DMS114 treated with DMSO at 0.1 percent for 48 hours (cell line): Measurements from ENCODE around the gene PTK6.

Experiments used
- DNase-seq: peaks from one replicate; lab custom pipeline; 2025; ENCODE audit not compliant: unreplicated experiment; lab: John Stamatoyannopoulos, UW

PTK6 gene

DNA sequence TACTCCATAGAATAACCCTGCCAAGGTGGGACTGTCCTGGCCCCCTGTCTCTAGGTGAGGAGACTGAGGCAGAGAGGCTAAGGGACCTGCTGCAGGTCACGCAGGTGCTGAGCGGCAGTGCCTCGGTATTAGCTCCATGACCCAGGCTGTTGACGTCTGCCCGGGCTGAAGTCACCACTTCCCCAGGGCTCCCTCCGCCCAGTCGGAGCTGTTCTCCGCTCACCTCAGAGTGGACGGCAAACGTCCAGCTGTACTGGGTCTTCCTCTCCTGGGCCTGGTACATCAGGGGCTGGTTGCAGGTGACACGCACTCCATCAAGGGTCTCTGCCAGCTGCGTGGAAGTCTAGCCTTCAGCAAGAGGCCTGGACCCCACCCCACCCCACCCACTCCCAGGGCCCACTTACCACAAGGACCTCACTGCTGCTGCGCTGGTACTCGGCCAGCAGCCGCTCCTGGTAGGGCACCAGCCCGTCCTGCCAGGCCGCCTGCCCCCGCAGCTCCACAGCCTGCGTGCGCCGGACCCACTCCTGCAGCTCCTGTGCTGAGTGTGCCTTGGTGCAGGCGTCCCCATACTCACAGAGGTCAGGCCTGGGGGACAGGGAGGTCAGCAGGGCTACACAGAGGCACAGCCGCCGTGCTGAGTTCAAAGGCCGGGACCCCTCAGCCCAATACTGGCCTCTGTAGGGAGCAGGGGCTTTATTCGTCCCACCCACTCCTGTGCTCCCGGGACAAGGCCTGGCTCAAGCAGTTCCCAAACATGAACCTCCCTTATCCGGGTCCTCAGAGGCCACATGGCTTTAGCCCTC is 33.3 kb upstream of the PTK6 start:
- DNase-seq: no peak

DNA sequence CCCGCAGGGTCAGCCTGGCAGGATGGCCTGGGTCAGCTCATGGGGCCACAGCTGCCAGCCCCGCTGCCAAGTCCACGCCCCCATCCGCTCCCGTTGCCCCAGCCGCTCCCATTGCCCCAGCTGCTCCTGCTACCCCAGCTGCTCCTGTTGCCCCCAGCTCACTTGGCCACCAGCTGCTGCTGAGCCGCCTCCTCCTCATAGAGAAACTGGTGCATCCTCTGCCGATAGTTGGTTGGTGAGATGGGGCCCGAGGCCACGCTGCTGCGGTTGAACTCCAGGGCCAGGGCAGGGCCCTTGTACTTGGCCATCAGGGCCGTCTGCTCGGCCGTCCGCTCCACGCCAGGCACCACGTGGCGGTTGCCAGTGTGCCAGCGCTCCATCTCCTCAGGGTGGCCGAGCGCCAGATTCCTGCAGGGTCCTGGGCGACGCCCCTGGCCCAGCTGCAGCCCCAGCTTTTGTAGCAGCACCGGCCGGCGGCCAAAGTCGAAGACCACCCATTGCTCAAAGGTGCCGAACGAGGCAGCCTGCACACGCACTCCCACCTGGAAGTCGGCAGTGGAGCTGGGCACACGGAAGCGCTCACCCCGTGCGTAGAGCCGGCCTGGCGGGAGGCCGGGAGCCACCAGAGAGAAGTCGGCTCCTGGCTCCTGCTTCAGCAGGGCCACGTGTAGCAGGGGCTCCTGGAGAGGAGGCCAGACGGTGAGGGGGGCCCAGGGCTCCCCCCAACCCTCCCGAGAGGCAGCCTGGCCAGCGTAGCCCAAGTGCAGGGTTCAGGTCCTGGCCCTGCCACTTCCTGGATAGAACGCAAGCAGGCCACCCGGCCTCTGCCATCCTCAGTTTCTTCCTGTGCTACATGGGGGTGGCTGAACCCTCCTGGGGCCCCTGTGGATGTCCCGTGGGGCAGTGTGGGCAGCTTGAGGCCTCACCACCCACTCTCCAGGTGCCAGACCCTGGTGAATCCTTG is 32.1 kb upstream of the PTK6 start:
- no peak for DNase-seq

DNA sequence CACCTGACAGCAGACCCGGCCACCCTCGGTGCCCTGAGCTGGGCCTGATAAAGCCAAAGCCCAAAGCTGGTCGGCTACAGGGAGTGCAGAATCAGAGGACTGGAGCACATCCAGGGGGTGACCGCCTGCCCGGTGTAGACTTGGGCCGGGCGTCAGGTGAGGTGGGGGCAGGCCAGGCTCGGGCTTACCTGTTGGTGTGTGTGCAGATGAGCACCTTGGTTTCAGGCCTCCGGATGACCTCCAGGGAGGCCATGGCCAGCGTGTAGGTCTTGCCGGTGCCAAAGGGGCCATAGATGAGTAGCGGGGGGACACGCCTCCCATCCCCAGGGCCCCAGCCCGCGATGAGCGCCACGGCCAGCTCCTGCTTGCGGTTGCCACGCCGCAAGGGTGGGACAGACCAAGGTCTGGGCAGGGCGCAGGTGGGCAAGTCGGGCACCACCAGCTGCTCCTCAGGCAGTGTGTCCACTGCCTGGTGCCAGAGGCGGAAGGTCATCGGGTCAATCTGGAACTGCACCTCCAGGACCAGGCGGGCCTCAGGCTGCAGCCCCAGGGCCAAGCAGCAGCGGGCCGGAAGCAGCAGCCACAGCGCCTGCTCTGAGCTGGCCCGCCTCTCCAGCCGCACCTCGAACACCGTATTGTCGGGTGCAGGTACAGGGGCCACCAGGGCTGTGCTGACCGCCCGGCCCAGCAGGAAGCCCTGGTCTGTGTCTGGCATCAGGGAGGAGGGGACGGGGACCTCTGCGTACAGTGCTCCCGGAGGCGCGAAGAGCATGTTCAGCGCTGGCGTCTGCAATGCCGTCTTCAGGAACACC is 31.2 kb upstream of the PTK6 start:
- DNase-seq: no peak

DNA sequence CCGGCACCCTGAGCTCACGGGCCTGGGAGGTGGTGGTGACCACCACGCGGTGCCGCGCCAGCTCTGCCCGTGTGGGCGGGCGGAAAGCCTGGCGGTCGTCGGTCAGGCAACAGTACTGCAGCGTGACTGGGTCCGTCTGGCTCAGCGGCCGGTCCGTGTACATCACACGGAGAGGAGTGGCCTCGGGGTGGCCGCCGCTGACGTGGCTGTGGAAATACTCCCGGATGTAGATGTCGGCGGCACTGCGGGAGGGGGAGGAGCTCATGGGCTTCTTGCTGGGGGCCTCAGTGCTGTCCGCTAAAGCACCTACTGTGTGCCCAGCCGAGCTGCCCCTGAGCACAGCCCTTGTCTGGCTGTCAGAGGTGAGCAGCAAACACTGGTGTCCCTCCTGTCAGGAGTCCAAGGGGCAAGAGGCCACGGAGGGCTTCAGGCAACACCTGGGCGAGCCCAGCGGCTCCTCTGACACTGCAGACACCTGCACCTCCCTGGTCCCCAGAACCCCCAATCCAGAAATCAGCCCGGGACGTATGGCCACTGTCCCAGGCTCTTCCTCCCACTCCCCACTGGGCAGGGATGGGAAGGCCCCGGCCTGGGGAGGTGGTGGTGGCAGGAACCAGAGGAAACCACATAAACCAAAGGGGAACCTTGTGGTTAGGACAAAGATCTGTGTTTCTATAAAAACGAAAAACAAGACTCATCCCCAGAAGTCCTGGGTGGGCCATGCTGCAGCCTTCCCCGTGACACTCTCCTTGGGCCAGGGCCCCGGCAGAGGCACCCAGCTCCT is 30.4 kb upstream of the PTK6 start:
- no peak for DNase-seq

DNA sequence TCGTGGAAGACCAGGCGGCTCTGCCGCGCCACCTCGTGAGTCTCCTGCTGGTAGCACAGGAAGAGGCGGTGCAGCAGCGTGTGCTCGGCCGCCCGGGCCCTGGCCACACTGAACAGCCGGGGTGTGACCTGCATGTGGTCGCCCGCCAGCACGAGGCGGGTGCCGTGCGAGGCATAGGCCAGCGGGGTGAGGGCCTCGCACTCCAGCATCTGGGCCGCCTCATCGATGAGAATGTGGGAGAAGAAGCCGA is 29.9 kb upstream of the PTK6 start:
- no peak for DNase-seq

DNA sequence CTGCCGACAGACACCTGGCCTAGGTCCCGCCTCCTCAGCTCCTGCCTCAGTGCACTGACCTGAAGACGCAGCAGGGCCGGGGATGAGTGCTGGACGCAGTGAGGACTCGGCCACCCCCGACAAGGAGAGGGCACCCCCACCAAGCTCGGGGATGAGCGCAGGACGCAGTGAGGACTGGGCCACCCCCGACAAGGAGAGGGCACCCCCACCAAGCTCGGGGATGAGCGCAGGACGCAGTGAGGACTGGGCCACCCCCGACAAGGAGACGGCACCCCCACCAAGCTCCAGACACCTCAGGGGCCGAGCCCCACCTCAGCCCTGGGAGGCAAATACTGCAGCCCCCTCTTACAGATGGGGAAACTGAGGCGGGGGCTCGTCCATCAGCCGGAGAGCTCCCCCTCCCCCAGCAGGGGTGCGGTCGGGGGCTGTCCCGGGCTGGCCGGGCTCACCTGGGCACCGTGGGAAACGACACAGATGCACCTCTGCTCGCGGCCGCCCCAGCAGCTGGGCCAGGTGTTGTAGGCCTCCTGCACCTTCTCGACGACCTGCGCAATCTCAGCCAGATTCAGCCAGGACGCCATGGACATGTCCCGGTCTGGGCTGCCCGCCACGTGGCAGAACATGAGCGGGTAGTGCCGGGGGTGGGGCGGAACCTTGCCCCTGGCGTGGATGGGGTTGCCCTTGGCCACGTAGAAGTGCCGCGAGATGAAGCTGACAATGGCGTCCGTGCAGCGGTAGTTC is 29.4 kb upstream of the PTK6 start:
- no peak for DNase-seq

DNA sequence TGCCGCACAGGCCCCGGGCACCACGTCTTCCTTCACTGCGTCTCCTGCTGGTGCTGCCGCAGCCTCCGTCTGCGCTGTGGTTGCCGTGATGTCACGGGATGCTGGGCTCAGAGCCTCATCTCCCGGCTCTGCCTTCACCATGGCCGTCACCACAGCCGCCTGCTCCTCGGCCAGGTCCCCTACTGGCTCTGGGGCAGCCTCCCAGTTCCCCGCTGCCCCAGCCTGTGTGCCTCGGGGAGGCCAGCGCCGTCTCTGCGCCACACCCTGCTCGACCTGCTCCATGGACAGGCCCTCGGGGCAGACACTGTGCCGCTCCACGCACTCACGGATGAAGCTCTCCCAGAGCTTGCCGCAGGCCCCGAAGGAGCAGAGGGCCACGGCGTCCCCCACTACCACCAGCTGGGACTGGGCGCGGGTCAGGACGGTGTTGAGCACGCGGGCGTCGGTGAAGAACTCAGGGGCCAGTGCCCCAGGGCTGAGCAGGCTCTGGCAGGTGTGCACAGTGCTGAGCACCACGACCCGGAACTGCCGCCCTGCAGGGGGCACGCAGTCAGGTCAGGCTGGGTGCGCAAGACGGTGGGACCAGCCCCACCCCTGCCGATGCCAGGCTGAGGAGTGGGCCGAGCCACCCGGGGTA is 28.6 kb upstream of the PTK6 start:
- no peak for DNase-seq

DNA sequence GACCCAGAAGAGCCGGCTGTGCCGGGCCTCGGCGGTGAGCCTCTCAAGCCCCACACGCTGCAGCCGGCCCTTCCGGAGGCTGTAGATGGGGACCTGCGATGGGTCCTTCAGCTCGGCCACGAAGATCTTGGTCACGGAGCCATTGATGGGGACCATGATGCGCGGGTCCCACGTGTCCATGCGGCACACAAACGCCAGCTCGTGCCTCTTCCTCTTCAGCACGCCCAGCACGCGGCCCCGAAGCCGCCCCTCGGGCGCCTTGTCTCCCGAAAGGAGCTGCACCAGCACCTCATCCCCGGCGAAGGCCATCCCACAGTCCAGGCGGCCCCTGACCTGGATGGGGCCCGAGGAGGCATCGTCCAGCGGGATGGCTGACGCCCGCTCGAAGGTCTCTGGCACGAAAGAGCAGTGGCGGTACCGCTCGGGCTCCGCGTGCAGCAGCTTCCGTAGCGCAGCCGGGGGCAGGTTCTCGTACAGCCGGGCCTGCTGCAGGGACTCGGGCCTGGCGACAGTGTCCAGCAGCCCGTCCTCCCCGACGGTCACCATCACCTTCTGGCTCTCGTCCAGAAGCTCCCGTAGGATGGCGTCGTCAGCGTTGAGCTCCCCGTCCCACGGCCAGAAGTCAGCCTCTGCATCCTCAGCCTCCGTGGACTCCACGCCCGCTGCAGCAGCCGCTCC is 28.0 kb upstream of the PTK6 start:
- DNase-seq: no peak

DNA sequence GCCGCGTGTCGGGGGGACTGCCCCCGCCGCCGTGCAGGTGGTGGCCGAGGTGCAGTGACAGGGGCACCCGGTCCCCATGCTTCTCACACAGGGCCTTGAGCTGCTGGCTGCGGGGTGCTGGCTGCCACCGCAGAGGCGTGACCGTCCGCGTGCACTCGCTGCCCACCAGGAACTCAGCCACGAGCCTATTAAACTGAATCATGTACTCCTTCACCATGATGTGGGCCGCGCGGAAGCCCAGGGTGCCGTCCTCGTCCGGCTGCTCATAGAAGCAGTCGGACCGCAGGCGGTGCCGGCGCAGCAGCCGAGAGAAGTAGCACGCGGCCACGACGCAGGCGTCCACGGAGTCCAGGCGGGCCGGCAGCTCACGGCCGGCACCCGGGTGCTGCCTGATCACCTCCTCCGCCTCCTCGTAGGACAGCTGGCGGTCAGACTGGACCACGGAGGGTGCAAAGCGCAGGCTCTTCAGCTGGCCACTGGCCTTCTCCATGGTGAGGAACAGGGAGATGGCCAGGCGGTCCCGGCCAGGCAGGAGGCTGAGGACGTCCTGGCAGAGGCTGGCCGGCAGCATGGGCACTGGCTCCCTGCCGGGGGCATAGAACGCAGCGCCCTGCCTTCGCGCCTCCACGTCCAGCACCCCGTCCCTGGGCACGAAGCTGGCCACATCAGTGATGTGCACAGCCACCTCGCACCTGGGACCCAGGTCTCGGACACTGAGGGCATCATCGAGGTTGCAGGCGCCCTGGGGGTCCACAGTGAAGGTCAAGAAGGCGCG is 27.0 kb upstream of the PTK6 start:
- no peak for DNase-seq

DNA sequence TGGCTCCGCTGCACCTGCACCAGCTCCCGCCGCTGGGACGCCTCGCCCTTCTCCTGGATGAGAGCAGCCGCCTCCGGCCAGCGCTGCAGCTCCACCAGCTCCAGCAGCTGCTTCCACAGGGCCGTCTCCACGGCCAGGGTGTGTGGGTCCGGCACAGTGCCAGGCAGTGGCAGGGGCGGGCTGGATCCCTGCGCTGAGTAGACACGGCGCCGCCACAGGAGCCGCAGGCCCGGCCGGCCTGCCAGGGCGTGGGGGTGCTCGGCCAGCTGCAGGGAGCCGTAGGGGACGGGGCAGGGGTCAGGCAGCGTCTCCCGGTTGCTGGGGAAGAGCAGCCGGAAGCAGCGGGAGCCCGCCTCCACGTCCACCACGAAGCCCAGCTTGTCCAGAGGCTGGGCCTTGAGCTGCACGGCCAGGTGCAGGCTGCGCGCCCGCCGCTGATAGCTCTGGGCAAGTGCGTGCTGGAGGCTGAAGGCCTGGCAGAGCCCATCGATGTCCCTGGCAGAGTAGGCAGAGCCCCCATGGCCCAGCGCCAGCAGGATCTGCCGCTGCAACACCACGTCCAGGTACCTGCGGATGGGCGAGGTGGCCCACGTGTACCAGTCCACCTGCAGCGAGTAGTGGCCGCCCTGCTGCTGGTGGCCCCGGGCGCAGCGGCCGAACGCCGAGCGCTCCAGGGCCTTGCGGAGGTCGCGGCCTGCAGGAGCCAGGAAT is 26.2 kb upstream of the PTK6 start:
- no peak for DNase-seq

DNA sequence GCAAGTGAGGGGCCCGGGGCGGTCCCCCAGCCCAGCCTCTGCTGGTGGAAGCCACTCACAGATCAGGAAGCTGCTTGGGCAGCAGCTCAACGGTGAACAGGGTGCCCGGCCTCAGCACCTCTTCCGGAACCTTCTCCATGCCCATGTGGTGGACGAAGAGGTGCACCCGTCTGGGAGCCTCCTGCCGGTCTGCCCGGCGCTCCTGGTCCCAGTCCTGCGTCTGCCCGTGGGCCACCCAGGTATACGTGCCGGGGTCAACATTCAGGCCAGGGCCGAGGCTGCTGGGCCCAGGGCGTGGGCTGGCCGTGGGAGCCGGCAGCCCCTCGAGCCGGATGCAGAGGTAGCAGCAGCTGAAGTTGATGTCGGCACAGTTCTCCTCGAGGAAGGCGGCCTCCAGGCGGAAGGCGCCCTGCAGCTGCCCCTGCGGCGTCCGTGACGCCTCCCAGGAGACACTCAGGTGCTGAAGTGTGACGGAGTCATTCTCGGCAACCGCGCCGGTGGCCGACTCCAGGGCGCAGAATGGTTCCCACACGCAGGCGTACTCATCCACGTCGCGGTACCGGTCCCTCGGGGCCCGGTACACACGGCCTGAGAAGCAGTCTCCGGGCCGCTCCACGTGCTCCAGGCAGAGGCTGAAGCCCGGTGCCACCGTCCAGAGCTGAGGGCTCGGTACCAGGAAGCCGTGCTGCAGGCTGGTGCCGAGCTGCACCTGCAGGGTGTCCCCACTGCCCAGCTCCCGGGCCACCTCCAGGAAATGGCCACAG is 25.5 kb upstream of the PTK6 start:
- no peak for DNase-seq

DNA sequence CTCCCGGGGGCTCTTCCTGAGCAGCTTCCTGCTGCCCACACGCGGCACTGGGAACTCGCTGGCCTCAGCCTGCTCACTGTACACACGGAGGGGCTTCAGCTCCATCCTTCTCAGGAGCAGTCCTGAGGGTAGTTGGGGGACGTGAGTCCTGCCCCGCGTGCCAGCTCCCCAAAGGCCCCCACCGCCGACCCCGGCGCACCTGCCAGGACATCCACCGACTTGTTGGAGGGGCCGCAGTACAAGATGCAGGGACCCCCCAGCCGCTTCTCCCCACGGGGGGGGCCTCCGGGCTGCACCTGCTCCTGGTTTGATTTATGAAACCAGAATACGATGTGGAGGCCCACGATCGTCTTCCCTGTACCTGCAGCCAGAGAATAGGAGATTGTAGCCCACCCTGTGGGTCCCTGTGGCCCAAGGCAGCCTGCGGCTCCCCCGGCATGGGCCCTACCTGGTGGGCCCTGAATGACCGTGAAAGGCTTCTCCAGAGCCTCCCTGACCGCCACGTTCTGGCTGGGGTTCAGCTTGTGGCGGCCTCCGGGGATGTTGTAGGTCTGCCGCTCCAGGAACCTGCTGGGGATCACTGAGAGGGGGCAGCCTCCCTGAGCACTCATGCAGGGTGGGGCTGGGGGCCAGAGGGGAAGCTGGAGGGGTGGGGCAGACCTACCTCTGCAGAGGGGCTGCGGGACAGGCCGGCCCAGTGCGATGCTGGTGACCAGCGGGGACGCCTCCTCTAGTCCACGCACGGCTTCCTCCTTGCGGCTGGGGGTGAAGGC is 24.6 kb upstream of the PTK6 start:
- no peak for DNase-seq

DNA sequence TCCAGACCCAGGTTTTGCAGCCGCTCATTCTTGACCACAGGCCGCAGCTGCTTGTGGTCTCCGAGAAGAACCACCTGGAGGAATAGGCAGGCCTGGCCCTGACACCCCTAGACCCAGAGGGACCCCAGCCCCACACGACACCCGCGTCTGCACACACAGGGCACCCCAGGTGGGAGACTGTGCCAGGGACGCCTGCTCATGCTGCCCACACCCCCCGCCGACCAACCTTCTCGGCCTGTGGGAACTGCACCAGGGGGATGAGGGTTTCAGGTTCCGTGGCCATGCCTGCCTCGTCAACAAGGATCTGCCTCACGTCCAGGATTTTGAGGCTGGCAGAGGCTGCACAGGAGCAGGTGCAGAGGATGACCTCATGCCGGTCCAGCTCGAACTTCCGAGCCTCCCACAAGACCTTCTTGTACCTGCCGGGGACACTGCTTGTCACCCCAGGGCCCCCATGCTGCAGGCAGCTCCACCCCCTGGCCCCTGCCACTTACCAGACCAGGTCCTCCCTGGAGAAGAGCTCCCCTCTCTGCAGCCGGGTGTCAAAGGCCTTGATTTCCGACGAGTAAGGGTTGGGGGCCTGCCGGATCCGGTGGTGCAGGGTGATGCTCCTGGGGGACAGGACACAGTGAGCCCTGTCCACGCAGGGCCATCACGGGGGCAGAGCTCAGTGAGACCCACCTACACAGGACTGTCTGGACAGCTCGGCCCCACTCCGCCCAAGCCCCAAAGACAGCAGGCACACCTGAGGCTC is 23.9 kb upstream of the PTK6 start:
- no peak for DNase-seq

DNA sequence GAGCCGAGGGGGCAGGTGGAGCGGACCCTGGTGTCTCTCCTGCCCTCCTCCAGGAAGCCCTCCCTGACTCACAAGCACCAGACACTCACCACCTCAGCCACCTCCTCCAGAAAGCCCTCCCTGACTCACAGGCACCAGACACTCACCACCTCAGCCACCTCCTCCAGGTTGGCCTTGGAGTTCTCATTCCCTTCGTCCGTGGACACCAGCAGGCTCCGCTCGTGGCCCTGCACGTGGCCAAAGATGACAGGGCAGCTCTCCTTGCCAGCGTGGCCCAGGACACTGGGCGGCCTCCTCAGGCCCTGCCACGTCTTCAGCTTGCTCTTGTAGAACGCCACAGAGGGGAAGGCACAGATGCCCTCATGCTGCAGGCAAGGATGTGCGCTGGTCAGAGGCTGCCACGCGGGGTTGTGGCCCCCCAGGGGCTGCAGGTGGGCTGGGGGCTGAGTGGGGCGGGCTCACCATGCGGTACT is 23.2 kb upstream of the PTK6 start:
- DNase-seq: no peak
